HepG2 (cell line): ENCODE data around the gene TM2D3. TPM values are rescaled to one million over a fixed set of nuclear protein-coding genes. Genes with fewer than 3 reads are reported as not detected.
A peak's percentile ranks its signal among the peaks of the same experiment; 100 is the strongest.

Source experiments
- ATF7 ChIP-seq, 2 experiments: fragments of 450-650 bp in 1 of 2; sonication (generic) in 1 of 2; formaldehyde crosslinking in 1 of 2; IDR thresholded peaks; 2 replicates each; pipeline versions ENCODE4 v1.4.0 to v1.6.1; 2016 to 2020; ENCODE audit warnings: antibody characterized with exemption in 1 of 2, mild to moderate bottlenecking in 1 of 2, missing genetic modification reagents in 1 of 2
- KLF15 ChIP-seq: sonication (generic); formaldehyde crosslinking; IDR thresholded peaks from 2 replicates; pipeline ENCODE4 v1.8.1; 2023; ENCODE audit warnings: borderline replicate concordance, mild to moderate bottlenecking, inconsistent platforms, missing genetic modification reagents, mixed read lengths
- MTA1 ChIP-seq: sonication (generic); formaldehyde crosslinking; IDR thresholded peaks from 2 replicates; pipeline ENCODE4 v1.4.0; 2020; ENCODE audit warnings: missing genetic modification reagents, mild to moderate bottlenecking, borderline replicate concordance
- RAD51 ChIP-seq: fragments of 450-650 bp; IDR thresholded peaks from 2 replicates; pipeline ENCODE4 v1.6.1; 2016; ENCODE audit warnings: borderline replicate concordance
- SMAD1 ChIP-seq: sonication (generic); formaldehyde crosslinking; IDR thresholded peaks from 2 replicates; pipeline ENCODE4 v1.4.0; 2020; ENCODE audit warnings: missing genetic modification reagents, low read depth, mild to moderate bottlenecking, borderline replicate concordance
- TAF1 ChIP-seq: sonication (generic); formaldehyde crosslinking; IDR thresholded peaks from 2 replicates; pipeline ENCODE4 v1.4.0; 2020; ENCODE audit warnings: missing genetic modification reagents
- ZNF251 ChIP-seq: sonication (generic); formaldehyde crosslinking; IDR thresholded peaks from 2 replicates; pipeline ENCODE4 v1.9.0; 2021; ENCODE audit warnings: mild to moderate bottlenecking, missing genetic modification reagents
- ZNF367 ChIP-seq: sonication (generic); formaldehyde crosslinking; IDR thresholded peaks from 2 replicates; pipeline ENCODE4 v1.4.0; 2020; ENCODE audit warnings: missing genetic modification reagents, borderline replicate concordance
- ZNF557 ChIP-seq: sonication (generic); formaldehyde crosslinking; IDR thresholded peaks from 2 replicates; pipeline ENCODE4 v1.4.0; 2020; ENCODE audit warnings: missing genetic modification reagents
- ZNF577 ChIP-seq: sonication (generic); formaldehyde crosslinking; IDR thresholded peaks from 2 replicates; pipeline ENCODE4 v1.4.0; 2020; ENCODE audit warnings: mild to moderate bottlenecking, low read depth, missing genetic modification reagents, borderline replicate concordance
- ZNF605 ChIP-seq: sonication (generic); formaldehyde crosslinking; IDR thresholded peaks from 2 replicates; pipeline ENCODE4 v1.8.0; 2022; ENCODE audit warnings: mild to moderate bottlenecking, missing genetic modification reagents
- ZNF761 ChIP-seq: sonication (generic); formaldehyde crosslinking; conservative IDR thresholded peaks from 2 replicates; pipeline ENCODE4 v1.4.0; 2020; ENCODE audit warnings: mild to moderate bottlenecking, missing genetic modification reagents
- polyA plus RNA-seq, 8 experiments: library from polyadenylated mRNA; depleted of rRNA in 3 of 8; stranded (reverse) in 7 of 8; unstranded in 1 of 8; fragments of >200 nt; fragmentation: Illumina TruSeq in 4 of 8; extraction: Trizol in 4 of 8; gene quantifications; 2 replicates each; pipeline versions ENCODE4 v1.2.1 to v1.2.3, GENCODE V29; 2011 to 2016; ENCODE audit warnings: low read depth in 4 of 8, missing spikeins in 1 of 8, mixed read lengths in 1 of 8; ENCODE audit not compliant: insufficient read depth in 1 of 8
- total RNA-seq, 5 experiments: library from RNA; depleted of rRNA; stranded (reverse); fragments of >200 nt; fragmentation: Illumina TruSeq; extraction: Trizol; gene quantifications; 2 replicates each; pipeline ENCODE4 v1.2.3, GENCODE V29; 2016; ENCODE audit warnings: low read depth in 1 of 5
- TF ChIP-seq, protein P1 (sequence below), 2 experiments: IDR thresholded peaks; 2 replicates each; pipeline ENCODE4 v1.6.1; 2011 to 2012; ENCODE audit warnings: low read length in 2 of 2, borderline replicate concordance in 1 of 2, low read depth in 1 of 2, mild to moderate bottlenecking in 1 of 2, moderate library complexity in 1 of 2
- TF ChIP-seq, protein P2 (sequence below): sonication (generic); formaldehyde crosslinking; IDR thresholded peaks from 2 replicates; pipeline ENCODE4 v1.4.0; 2020; ENCODE audit warnings: mild to moderate bottlenecking, missing genetic modification reagents
- TF ChIP-seq, protein P3 (sequence below): sonication (generic); formaldehyde crosslinking; IDR thresholded peaks from 2 replicates; pipeline ENCODE4 v1.5.0; 2020; ENCODE audit warnings: mild to moderate bottlenecking, missing genetic modification reagents, borderline replicate concordance
- TF ChIP-seq, protein P4 (sequence below): IDR thresholded peaks from 2 replicates; pipeline ENCODE4 v1.6.1; 2018; ENCODE audit warnings: missing genetic modification reagents
- TF ChIP-seq, protein P5 (sequence below): sonication (generic); formaldehyde crosslinking; conservative IDR thresholded peaks from 2 replicates; pipeline ENCODE4 v1.4.0; 2020; ENCODE audit warnings: missing genetic modification reagents

Gene TM2D3
- total and polyA plus RNA-seq, 2 of the 13 experiments (the other 11 are each of a cell fraction or from before 2014, with no cell fraction given): 31.1 to 72.7 TPM

DNA sequence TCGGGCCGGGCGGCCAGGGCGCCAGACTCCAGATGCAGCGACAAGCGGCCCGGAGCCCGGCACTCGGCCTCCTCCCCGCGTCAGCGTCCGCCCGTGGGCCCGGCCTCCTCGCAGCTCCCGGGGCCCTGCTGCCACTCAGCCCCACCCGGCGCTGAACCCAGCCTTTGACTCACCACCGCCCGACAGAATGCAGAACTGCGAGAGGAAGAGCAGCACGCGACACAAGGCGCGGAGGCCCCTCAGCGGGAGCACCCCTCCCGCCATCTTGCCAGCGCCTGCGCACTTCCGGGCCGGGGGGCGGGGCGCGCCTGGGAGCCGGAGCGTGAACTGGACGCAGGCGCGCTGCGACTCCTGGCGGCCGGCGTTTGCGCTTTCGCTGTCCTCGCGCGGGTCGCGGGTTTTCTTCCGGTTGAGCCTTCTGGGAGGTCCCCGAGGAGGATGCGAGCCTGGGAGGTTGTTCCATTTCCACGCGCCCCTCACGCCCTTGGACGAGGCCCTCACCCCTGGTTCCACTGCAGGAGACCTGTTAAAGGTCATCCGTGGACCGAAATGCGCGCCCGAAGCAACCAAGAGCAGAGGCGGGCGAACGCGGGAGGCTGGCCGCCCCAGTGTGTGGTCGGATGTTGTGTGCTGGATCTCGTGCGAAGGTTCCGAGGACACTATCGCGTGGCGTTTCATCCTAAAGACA is at the start of gene TM2D3 (continued):
- TF ChIP-seq ZNF577 (CRISPR knock-in tag) (no peak), SMAD1 (CRISPR knock-in tag) (no peak), RAD51 (no peak), KLF15 (CRISPR knock-in tag) (no peak; the same call in none of the 2 replicates), ZNF557 (CRISPR knock-in tag) (0 out of 2 replicates have a peak, but pooled peaks have one; percentile 15), ZNF605 (CRISPR knock-in tag) (peak; percentile 30; the same call in 1 of the 2 replicates), ZNF761 (CRISPR knock-in tag) (no peak; the same call in none of the 2 replicates), TAF1 (peak; percentile 96), ZNF251 (CRISPR knock-in tag) (no peak), MTA1 (CRISPR knock-in tag) (peak; percentile 64; the same call in 1 of the 2 replicates), ZNF367 (no peak), ATF7 (IDR thresholded peaks at IDR 0.05) (no peak), ATF7 (CRISPR knock-in tag; IDR thresholded peaks at IDR 0.05) (no peak)
- TF ChIP-seq, protein P1, sequence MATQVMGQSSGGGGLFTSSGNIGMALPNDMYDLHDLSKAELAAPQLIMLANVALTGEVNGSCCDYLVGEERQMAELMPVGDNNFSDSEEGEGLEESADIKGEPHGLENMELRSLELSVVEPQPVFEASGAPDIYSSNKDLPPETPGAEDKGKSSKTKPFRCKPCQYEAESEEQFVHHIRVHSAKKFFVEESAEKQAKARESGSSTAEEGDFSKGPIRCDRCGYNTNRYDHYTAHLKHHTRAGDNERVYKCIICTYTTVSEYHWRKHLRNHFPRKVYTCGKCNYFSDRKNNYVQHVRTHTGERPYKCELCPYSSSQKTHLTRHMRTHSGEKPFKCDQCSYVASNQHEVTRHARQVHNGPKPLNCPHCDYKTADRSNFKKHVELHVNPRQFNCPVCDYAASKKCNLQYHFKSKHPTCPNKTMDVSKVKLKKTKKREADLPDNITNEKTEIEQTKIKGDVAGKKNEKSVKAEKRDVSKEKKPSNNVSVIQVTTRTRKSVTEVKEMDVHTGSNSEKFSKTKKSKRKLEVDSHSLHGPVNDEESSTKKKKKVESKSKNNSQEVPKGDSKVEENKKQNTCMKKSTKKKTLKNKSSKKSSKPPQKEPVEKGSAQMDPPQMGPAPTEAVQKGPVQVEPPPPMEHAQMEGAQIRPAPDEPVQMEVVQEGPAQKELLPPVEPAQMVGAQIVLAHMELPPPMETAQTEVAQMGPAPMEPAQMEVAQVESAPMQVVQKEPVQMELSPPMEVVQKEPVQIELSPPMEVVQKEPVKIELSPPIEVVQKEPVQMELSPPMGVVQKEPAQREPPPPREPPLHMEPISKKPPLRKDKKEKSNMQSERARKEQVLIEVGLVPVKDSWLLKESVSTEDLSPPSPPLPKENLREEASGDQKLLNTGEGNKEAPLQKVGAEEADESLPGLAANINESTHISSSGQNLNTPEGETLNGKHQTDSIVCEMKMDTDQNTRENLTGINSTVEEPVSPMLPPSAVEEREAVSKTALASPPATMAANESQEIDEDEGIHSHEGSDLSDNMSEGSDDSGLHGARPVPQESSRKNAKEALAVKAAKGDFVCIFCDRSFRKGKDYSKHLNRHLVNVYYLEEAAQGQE (IDR thresholded peaks at IDR 0.05; ENCODE audit: borderline replicate concordance in 1 of 2, low read depth in 1 of 2, low read length in 2 of 2): 0 out of 4 replicates have a peak, but pooled peaks of 1 of the 2 experiments have one; percentile 11
- TF ChIP-seq, protein P2, sequence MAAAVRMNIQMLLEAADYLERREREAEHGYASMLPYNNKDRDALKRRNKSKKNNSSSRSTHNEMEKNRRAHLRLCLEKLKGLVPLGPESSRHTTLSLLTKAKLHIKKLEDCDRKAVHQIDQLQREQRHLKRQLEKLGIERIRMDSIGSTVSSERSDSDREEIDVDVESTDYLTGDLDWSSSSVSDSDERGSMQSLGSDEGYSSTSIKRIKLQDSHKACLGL (CRISPR knock-in tag): peak; percentile 61
- TF ChIP-seq, protein P3, sequence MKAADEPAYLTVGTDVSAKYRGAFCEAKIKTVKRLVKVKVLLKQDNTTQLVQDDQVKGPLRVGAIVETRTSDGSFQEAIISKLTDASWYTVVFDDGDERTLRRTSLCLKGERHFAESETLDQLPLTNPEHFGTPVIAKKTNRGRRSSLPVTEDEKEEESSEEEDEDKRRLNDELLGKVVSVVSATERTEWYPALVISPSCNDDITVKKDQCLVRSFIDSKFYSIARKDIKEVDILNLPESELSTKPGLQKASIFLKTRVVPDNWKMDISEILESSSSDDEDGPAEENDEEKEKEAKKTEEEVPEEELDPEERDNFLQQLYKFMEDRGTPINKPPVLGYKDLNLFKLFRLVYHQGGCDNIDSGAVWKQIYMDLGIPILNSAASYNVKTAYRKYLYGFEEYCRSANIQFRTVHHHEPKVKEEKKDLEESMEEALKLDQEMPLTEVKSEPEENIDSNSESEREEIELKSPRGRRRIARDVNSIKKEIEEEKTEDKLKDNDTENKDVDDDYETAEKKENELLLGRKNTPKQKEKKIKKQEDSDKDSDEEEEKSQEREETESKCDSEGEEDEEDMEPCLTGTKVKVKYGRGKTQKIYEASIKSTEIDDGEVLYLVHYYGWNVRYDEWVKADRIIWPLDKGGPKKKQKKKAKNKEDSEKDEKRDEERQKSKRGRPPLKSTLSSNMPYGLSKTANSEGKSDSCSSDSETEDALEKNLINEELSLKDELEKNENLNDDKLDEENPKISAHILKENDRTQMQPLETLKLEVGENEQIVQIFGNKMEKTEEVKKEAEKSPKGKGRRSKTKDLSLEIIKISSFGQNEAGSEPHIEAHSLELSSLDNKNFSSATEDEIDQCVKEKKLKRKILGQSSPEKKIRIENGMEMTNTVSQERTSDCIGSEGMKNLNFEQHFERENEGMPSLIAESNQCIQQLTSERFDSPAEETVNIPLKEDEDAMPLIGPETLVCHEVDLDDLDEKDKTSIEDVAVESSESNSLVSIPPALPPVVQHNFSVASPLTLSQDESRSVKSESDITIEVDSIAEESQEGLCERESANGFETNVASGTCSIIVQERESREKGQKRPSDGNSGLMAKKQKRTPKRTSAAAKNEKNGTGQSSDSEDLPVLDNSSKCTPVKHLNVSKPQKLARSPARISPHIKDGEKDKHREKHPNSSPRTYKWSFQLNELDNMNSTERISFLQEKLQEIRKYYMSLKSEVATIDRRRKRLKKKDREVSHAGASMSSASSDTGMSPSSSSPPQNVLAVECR (CRISPR knock-in tag): peak; percentile 98
- TF ChIP-seq, protein P4, sequence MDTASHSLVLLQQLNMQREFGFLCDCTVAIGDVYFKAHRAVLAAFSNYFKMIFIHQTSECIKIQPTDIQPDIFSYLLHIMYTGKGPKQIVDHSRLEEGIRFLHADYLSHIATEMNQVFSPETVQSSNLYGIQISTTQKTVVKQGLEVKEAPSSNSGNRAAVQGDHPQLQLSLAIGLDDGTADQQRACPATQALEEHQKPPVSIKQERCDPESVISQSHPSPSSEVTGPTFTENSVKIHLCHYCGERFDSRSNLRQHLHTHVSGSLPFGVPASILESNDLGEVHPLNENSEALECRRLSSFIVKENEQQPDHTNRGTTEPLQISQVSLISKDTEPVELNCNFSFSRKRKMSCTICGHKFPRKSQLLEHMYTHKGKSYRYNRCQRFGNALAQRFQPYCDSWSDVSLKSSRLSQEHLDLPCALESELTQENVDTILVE (CRISPR knock-in tag): 0 out of 2 replicates have a peak, but pooled peaks have one; percentile 31
- TF ChIP-seq, protein P5, sequence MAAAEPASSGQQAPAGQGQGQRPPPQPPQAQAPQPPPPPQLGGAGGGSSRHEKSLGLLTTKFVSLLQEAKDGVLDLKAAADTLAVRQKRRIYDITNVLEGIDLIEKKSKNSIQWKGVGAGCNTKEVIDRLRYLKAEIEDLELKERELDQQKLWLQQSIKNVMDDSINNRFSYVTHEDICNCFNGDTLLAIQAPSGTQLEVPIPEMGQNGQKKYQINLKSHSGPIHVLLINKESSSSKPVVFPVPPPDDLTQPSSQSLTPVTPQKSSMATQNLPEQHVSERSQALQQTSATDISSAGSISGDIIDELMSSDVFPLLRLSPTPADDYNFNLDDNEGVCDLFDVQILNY (CRISPR knock-in tag): peak; percentile 13; the same call in 1 of the 2 replicates
